Measurements from ENCODE around the gene RPL12.

RPL12 gene

DNA sequence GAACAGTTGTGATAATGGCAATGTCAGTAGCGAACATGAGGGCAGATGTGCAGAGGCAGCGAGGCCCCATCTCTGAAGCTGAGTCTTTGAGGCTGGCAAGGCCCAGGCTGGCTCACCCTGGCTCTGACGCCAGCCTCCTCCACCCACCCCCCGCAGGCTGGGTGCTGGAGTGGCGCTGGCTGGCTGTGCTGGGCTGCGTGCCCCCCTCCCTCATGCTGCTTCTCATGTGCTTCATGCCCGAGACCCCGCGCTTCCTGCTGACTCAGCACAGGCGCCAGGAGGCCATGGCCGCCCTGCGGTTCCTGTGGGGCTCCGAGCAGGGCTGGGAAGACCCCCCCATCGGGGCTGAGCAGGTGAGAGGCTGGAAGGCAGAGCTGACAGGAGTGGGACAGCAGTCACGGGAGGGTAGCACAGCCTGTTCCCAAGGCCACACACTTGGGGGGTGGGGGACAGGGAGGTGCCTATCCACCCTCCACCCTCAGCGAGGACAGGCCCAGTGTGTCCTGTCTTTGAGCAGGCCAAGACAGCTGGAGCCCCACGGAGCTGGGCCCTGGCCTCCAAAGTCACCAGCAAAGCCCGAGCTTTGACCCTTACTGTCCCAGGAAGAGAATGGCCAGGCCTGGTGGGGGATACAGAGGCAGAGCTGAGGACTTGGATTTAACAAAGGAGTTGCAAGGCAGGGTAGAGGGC lies 48.7 kb downstream of the RPL12 start:
- no peak for DNase-seq

DNA sequence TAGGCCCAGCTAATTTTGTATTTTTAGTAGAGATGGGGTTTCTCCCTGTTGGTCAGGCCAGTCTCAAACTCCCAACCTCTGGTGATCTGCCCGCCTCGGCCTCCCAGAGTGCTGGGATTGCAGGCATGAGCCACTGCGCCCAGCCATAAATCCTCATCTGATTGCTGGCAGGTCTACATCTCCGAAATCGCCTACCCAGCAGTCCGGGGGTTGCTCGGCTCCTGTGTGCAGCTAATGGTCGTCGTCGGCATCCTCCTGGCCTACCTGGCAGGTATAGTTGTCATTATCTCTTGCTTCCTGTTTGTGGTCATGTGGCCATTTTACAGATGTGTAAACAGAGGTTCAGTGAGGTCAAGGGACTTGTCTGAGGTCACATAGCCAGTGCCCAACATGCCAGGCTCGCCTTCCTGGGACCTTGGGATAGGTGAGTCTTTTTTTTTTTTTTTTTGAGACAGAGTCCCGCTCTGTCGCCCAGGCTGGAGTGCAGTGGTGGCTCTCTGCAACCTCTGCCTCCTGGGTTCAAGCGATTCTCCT lies 51.4 kb downstream of the RPL12 start:
- no peak for DNase-seq

DNA sequence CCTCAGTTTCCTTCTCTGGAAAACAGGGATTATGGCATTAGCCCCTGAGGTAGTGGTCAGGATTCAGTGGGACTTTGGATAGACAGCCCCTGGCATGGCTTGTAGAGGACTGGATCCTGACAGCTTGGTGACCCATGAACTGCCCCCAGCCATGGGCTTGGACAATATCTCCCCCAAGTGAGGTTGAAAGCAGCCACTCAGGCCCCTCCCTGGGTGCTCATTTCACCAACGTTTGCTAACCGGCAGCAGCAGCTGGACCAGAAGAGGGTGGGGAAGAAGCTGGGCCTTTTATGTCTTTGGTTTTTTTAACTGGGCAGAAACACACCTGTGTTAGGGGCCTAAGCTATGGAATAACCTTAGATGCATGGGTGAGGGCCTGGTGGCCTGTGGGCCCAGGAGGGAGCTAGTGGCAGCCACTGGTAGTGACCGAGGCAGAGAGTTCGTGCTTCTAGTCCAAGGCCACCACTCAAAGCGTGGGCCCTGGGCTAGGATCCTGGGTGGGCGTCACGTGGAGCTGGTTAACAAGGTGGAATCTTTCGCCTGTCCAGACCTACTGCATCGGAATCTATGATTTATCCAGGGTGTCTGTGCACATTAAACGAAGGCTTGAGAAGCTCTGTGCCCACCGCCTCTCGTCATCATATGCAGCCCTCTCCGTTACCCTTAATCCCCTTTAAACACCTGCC lies 52.3 kb downstream of the RPL12 start:
- no peak for DNase-seq

DNA sequence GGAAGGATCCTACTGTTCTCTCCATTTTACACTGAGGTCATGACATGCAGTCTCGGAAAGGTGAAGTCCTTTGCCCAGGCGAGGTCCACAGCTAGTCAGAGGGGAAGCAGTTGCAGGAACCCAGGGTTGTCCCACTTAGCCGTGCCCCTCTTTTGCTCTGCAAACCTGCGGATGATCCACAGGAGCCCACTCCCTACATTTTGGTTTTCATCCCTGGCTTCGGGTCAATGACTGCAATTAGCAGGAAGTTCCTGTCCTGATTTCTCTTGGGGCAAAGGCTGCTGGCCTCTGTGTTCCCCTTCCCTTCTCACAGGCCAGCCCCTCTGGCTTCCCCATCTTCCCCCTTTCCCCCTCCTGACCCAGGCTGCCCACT lies 52.9 kb downstream of the RPL12 start:
- DNase-seq: no peak

All from activated CD8-positive, alpha-beta memory T cell treated with anti-CD3 and anti-CD28 coated beads, Interleukin-2, amount 50 U/mL, for 48 hours (primary cell).